ENCODE results near the gene NLRP6. TPM values are rescaled to one million over a fixed set of nuclear protein-coding genes. Genes with fewer than 3 reads are reported as not detected.
"Not testable (repeated sequence)": the region's sequence is repeated elsewhere in the genome, so short reads cannot be mapped to it uniquely, and the experiment has no call there.

NLRP6 gene
- total RNA-seq, 1 donor from 2014 or later = 0.49 TPM

DNA sequence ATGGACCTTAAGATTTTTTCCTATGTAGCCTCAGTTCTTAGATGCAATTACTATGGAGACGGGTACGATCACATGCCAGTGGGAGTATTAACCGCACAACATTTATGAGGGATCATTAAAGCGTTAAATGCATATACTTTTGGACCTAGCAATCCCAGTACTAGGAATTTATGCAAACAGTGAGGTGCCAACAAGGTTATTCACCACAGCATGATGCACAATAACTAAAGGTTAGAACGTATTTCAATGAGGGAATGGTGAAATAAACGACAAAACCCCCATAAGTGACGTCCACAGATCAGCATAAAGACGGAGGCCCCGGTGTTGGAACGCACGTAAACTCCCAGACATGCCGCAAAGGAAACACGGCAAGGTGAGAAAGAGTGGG lies 42.6 kb upstream of the NLRP6 start:
- DNase-seq (ENCODE audit: extremely low spot score in 2 of 2) = no peak
- no peaks in the 10 kb centered on the region for H3K9me3 ChIP-seq
- H3K4me1 ChIP-seq = peaks cover 25% of the 10 kb centered on the region
- H3K27ac ChIP-seq = peak overlapping the region; percentile 90
- intact Hi-C loops (cut with DNase I) = no loop called here
- TF ChIP-seq POLR2A (IDR thresholded peaks at IDR 0.05) (no peak), POLR2AphosphoS5 (IDR thresholded peaks at IDR 0.05; ENCODE audit: insufficient read depth in 1 of 2, low read depth in 1 of 2) (no peak)
- TF ChIP-seq, protein P1, sequence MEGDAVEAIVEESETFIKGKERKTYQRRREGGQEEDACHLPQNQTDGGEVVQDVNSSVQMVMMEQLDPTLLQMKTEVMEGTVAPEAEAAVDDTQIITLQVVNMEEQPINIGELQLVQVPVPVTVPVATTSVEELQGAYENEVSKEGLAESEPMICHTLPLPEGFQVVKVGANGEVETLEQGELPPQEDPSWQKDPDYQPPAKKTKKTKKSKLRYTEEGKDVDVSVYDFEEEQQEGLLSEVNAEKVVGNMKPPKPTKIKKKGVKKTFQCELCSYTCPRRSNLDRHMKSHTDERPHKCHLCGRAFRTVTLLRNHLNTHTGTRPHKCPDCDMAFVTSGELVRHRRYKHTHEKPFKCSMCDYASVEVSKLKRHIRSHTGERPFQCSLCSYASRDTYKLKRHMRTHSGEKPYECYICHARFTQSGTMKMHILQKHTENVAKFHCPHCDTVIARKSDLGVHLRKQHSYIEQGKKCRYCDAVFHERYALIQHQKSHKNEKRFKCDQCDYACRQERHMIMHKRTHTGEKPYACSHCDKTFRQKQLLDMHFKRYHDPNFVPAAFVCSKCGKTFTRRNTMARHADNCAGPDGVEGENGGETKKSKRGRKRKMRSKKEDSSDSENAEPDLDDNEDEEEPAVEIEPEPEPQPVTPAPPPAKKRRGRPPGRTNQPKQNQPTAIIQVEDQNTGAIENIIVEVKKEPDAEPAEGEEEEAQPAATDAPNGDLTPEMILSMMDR (IDR thresholded peaks at IDR 0.05) = no peak
- H3K27me3 ChIP-seq = no peaks in the 10 kb centered on the region
- H3K4me3 ChIP-seq = peak overlapping the region; percentile 60 to 92
- peaks cover 0 to 6% of the 10 kb centered on the region in 2 donors for H3K36me3 ChIP-seq

DNA sequence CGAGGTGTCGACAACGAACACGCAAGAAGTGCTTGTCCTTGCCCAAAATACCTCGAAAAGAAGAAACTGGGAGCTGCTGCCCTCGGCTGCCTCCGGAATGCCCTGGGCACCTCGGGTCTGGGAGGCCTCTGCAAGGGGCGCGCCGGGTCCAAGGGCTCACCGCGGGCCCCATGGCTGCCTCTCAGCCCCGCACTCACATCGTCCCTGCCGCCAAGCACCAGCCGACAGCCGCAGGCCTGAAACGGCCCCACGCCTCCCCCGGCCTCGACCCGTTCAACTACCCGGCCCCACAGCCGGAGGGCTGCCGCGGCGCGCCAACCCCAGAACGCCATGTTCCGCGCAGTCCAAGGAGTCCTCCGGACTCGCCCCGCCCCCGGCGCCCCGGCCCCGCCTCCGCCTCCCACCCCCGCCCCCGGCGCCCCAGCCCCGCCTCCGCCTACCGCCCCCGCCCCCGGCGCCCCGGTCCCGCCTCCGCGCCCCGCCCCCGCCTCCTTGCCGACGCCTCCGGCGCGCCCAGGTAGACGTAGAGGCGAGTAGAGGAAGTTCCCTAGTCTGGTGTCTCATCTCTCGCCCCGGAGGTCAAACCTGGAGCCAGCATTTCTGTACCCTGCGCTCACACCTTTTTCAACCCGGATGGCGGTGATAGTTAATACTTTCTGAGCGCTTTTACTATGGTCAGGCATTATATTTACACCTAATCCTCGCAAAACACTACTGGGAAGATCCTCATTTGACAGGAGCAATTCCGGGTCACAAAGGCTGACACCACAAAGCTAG lies 42.0 kb upstream of the NLRP6 start, which contains the start of gene SIRT3:
TSS of gene SIRT3 (minus strand) at position 346 of the 777 bp plus-strand sequence. CDS start at position 332, 14 bp downstream.
- Histone ChIP-seq H3K27ac (peak within 1 kb of the TSS; percentile 90), H3K4me3 (peak within 1 kb of the TSS; percentile 60 to 92), H3K9me3 (no peaks in the 10 kb centered on the region), H3K27me3 (no peaks in the 10 kb centered on the region), H3K36me3 (peaks cover 0 to 11% of the 10 kb centered on the region in 2 donors), H3K4me1 (peaks cover 25% of the 10 kb centered on the region)
- intact Hi-C loops (cut with DNase I) = no loop called here
- TF ChIP-seq POLR2AphosphoS5 (IDR thresholded peaks at IDR 0.05; ENCODE audit: insufficient read depth in 1 of 2, low read depth in 1 of 2) (no peak), POLR2A (IDR thresholded peaks at IDR 0.05) (peak in 1 of 2 donors; percentile 29)
- TF ChIP-seq, protein P1 (IDR thresholded peaks at IDR 0.05) = peak in 1 of 3 experiments; percentile 42
- DNase-seq (ENCODE audit: extremely low spot score in 2 of 2) = no peak

DNA sequence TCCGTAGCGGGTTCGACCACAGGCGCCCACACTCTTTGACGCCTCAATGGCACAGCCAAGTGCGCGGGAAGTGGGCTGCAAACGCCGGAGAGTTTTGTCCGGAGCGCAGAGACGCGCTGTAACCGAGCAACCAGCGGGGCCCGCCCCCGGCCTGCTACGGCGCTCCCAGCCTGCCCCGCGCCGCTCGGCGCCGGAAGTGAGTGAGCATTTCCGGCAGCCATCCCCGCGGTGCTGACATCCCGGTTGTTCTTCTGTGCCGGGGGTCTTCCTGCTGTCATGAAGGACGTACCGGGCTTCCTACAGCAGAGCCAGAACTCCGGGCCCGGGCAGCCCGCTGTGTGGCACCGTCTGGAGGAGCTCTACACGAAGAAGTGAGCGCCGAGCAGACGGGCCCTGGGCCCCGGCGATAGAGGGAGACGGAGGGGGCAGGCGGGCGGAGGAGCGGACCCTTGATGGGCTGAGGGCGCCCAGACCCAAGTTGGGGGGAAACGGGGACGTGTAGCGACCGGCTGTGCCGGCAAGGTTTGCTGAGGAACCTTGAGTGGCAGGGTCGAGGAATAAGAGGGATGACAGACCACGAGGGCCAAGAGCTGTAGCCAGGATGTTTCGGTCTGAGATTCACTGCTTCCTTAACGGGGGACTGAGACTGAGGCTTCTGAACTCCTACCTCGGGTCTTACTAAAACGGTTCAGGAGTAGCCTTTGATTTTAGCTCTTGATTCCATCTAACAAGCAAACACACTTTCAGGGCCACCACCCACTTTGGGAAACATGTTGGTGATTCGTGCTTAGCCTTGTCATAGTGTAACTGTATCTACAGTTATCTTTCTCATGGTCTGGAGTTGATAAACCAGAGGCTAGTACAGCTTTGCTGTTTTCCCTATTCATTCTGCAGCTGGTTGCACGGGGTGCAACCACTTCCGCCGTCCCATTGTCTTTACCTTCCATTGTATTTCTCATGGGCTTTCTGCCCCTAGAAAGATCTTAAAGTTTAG lies 41.1 kb upstream of the NLRP6 start, which contains the start of gene PSMD13:
TSS of gene PSMD13 (plus strand) at position 203 of the 994 bp plus-strand sequence. CDS start at position 277, 74 bp downstream.
- TF ChIP-seq, protein P1 (IDR thresholded peaks at IDR 0.05) = no peak
- TF ChIP-seq POLR2AphosphoS5 (IDR thresholded peaks at IDR 0.05; ENCODE audit: insufficient read depth in 1 of 2, low read depth in 1 of 2) = peak; percentile 89 to 90
- peak in 1 of 2 donors; percentile 39 for TF ChIP-seq POLR2A (IDR thresholded peaks at IDR 0.05)
- DNase-seq (ENCODE audit: extremely low spot score in 2 of 2) = no peak
- no peaks in the 10 kb centered on the region for H3K27me3 ChIP-seq
- H3K4me1 ChIP-seq = peaks cover 25% of the 10 kb centered on the region
- peaks cover 0 to 13% of the 10 kb centered on the region in 2 donors for H3K36me3 ChIP-seq
- peak within 1 kb of the TSS; percentile 60 to 92 for H3K4me3 ChIP-seq
- intact Hi-C loops (cut with DNase I) = no loop called here
- no peaks in the 10 kb centered on the region for H3K9me3 ChIP-seq
- peak within 1 kb of the TSS; percentile 90 for H3K27ac ChIP-seq

DNA sequence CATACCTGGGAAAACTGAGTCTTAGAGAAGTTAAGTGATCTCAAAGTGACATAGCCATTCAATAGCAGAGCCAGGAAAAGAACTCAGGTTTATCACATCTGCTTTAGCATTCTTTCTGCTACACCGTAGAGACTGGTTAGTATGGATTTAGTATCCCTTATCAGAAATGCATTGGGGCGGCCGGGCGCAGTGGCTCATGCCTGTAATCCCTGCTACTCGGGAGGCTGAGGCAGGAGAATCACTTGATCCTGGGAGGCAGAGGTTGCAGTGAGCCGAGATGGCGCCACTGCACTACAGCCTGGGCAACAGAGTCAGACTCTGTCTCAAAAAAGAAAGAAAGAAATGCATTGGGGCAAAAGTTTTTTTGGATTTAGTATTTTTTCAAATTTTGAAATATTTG lies 39.9 kb upstream of the NLRP6 start:
- Histone ChIP-seq H3K4me1 (peaks cover 25% of the 10 kb centered on the region), H3K36me3 (peaks cover 0 to 20% of the 10 kb centered on the region in 2 donors)
- H3K27me3 ChIP-seq; DNase-seq (ENCODE audit: extremely low spot score in 2 of 2); H3K27ac ChIP-seq; H3K9me3 ChIP-seq; H3K4me3 ChIP-seq; intact Hi-C loops (cut with DNase I): not testable (repeated sequence)

DNA sequence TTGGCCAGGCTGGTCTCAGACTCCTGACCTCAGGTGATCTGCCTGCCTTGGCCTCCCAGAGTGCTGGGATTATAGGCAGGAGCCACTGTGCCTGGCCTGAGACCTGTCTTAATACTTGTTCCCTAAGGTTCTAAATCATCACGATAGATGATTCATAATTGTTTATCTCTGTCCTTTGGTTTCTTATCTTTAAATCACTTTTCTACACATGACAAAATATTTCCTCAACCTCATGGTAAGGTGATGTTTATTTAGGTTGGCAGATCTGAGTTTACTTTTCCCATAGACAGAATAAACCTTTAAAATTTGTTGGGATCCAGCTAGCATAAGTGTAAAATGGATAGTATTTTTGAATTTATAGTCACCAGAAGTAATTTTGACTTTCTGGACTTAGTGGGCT lies 37.9 kb upstream of the NLRP6 start:
- no peak overlapping the region for H3K27ac ChIP-seq
- H3K36me3 ChIP-seq = peaks cover 0 to 32% of the 10 kb centered on the region in 2 donors
- no peaks in the 10 kb centered on the region for H3K27me3 ChIP-seq
- H3K4me1 ChIP-seq = peaks cover 17% of the 10 kb centered on the region
- no peaks in the 10 kb centered on the region for H3K9me3 ChIP-seq
- DNase-seq (ENCODE audit: extremely low spot score in 2 of 2) = no peak
- TF ChIP-seq POLR2AphosphoS5 (IDR thresholded peaks at IDR 0.05; ENCODE audit: insufficient read depth in 1 of 2, low read depth in 1 of 2) (no peak), POLR2A (IDR thresholded peaks at IDR 0.05) (no peak)
- no peak overlapping the region for H3K4me3 ChIP-seq
- intact Hi-C loops (cut with DNase I) = no loop called here
